Muscle layer of duodenum (tissue), 2 donors: Measurements from ENCODE around the gene RASSF10.

ENCODE experiments used
- H3K27ac ChIP-seq: one replicate; pipeline ENCODE4 v1.7.0; 2013; ENCODE audit warnings: mild to moderate bottlenecking, low read length
- H3K27me3 ChIP-seq: one replicate; pipeline ENCODE4 v1.7.0; 2013; ENCODE audit warnings: low read depth, mild to moderate bottlenecking, control low read depth, low read length
- H3K36me3 ChIP-seq, 2 donors: one replicate each; pipeline ENCODE4 v1.7.0; 2013; ENCODE audit warnings: low read length in 2 of 2, control low read depth in 1 of 2, mild to moderate bottlenecking in 1 of 2; ENCODE audit not compliant: insufficient read depth in 2 of 2, control insufficient read depth in 1 of 2
- H3K4me1 ChIP-seq, 2 donors: one replicate each; pipeline ENCODE4 v1.7.0; 2013; ENCODE audit warnings: low read length in 2 of 2, mild to moderate bottlenecking in 2 of 2, control low read depth in 1 of 2, moderate library complexity in 1 of 2; ENCODE audit not compliant: insufficient read depth in 2 of 2, control insufficient read depth in 1 of 2
- H3K4me3 ChIP-seq, 2 donors: one replicate each; pipeline ENCODE4 v1.7.0; 2013; ENCODE audit warnings: low read length in 2 of 2, low read depth in 1 of 2, mild to moderate bottlenecking in 1 of 2
- H3K9me3 ChIP-seq, 2 donors: one replicate each; pipeline ENCODE4 v1.7.0; 2013; ENCODE audit warnings: low read length in 2 of 2, control low read depth in 1 of 2, mild to moderate bottlenecking in 1 of 2; ENCODE audit not compliant: control insufficient read depth in 1 of 2
- donor health status: healthy.

The RASSF10 gene

DNA sequence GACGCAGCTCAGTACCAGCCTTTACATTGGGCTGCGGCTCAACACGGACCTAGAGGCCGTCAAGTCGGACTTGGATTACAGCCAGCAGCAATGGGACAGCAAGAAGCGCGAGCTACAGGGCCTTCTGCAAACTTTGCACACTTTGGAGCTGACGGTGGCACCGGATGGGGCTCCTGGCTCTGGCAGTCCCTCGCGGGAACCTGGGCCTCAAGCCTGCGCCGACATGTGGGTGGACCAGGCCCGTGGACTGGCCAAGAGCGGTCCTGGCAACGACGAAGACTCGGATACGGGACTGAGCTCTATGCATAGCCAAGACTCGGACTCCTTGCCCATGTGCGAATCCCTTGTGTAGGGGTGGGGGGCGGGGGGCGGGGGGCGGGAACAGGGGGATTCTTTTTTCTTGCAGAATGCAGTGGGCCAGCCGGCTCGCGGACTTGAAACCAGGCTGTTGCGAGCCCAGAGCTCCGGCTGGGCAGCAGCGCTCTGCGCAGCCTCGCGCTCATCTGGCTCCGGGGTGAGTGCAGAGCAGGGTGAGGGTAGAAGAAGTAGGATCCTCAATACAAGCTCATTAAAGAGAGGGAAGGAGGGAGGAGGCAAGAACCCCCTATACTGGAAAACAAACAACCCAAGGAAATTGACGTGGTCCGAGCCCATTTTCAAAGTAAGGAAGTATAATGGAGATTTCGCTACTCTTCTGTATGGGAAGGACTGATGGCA lies 1.8 kb downstream of the RASSF10 start:
- Histone ChIP-seq H3K36me3 (no peaks in the 10 kb centered on the region), H3K4me3 (peak overlapping the region; percentile 33 to 61), H3K27me3 (peaks cover 27% of the 10 kb centered on the region), H3K9me3 (no peaks in the 10 kb centered on the region), H3K4me1 (peaks cover 6 to 23% of the 10 kb centered on the region in 2 donors), H3K27ac (no peak overlapping the region)

DNA sequence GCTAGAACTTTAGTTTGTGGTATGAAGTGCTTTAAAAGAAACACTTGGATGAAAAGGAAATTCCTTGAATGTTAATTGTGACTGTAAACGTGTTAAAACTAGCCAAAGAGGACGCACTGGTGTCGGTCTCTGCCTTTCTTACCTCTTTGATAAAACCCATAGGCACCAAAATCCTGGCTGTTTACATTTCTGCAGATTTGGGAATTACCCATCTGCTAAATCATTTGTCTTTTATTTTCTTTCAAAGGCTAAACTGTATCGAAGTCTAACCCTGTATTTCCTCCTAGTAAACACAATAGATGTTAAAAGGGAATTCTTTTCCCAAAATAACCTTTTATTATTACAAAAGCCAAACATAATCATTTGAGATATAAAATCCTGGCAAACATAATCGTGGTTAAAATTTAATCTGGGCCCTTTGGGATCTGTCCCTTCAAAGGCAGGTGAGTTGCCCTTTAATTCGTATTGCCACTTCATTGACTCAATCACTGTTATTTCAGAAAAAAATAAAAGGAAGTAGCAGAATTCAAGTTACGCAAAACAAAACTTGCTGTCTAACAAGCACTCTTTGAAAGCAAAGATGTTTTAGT lies 2.4 kb downstream of the RASSF10 start:
- Histone ChIP-seq H3K4me1 (peaks cover 6 to 23% of the 10 kb centered on the region in 2 donors), H3K4me3 (peak overlapping the region in 1 of 2 donors; percentile 27), H3K27me3 (peaks cover 27% of the 10 kb centered on the region), H3K27ac (no peak overlapping the region), H3K9me3 (no peaks in the 10 kb centered on the region), H3K36me3 (no peaks in the 10 kb centered on the region)

DNA sequence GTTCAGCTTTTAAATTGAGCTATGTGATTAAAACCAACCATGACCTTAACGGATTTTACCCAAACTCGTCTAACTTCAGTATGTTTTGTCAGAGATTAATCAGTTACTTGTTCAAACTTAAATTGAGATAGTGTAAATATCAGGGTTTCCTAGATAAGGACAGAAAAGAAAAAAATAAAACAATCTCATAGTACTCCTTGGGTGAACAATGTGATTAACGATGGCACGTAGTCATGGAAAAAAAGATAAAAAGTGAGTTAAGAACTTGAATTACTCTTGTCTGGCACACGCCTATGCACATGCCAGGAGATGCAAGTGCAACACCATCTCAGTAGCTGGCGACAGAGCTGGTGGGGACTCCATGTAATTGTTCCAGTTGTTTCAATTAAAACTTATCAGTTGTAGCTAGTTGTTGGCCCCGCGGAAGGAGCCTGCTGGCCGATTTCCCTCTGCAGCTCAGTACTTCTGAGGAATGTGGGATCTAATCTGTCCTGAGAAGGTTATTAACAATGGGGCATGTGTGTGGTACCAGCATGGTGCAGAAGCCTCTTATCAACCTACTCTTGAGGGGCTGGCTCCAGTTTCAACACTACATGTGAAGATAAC lies 3.0 kb downstream of the RASSF10 start:
- H3K27me3 ChIP-seq, result peaks cover 27% of the 10 kb centered on the region
- H3K4me1 ChIP-seq, result peaks cover 6 to 23% of the 10 kb centered on the region in 2 donors
- peak overlapping the region in 1 of 2 donors; percentile 27 for H3K4me3 ChIP-seq
- H3K27ac ChIP-seq, result no peak overlapping the region
- H3K9me3 ChIP-seq, result no peaks in the 10 kb centered on the region
- no peaks in the 10 kb centered on the region for H3K36me3 ChIP-seq

DNA sequence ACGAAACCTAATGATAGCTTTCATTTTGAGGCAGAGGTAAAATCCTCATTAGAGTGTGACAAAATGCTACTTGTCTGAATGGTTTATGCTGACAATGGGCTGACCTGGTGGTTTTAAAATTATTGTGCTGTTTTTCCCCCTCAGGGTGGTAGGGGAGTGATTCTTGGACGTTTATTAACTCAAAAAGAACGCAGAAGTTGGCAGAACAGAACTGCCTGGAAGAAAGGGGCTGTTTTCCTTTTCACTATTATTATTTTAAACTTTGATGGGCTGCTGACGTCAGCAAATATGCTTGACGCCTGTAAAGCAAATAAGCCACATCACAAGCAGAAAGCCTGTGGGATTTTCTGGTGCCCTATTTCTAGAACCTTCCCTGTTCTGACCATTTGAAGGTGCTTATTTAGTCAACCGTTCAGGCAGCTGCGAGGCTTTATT lies 4.0 kb downstream of the RASSF10 start:
- Histone ChIP-seq H3K4me1 (peaks cover 6 to 23% of the 10 kb centered on the region in 2 donors), H3K4me3 (no peak overlapping the region), H3K36me3 (no peaks in the 10 kb centered on the region), H3K27ac (no peak overlapping the region), H3K27me3 (peaks cover 23% of the 10 kb centered on the region), H3K9me3 (no peaks in the 10 kb centered on the region)

DNA sequence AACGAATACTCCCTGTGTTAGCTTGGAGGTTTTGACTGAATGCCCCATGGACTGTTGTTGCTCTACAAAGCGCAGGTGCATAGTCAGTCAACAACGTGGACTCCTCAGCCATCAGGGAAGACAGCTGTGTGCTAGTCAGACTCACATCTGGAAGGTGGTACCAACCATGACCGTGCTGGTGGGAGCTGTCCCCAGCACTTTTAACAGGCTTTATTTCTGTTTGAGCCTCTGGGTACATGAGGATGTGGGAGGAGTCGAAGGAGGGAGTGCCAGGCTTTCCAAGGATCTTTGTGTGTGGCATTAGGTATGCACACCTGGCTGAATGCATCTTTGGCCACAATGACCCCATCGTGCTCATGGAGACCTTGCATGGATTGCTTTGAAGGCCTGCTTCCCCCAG lies 6.6 kb downstream of the RASSF10 start:
- no peaks in the 10 kb centered on the region for H3K36me3 ChIP-seq
- no peak overlapping the region for H3K4me3 ChIP-seq
- peaks cover under 1 to 6% of the 10 kb centered on the region in 2 donors for H3K4me1 ChIP-seq
- no peak overlapping the region for H3K27ac ChIP-seq
- H3K27me3 ChIP-seq, result peaks cover 15% of the 10 kb centered on the region
- no peaks in the 10 kb centered on the region for H3K9me3 ChIP-seq

DNA sequence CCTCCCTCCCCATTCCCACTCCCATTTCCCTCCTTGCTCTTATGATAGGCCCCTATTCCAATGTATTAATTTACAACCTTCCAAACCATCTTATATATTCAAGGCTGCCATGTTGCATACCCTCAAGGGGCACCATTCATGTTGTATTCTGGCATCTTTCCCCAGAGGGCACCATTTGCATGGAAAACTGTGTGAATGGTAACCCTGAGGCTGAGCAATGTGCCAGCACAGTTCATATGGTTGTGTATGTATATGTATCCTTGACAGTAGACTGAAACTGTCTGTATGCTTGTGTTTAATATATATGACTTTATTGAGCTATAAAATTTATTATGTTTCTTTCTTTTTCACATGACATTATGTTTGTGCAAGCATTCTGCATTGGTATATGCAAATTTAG lies 7.3 kb downstream of the RASSF10 start:
- peaks cover 0 to 6% of the 10 kb centered on the region in 2 donors for H3K4me1 ChIP-seq
- no peaks in the 10 kb centered on the region for H3K36me3 ChIP-seq
- H3K4me3 ChIP-seq, result no peak overlapping the region
- H3K27ac ChIP-seq, result no peak overlapping the region
- peaks cover 11% of the 10 kb centered on the region for H3K27me3 ChIP-seq
- H3K9me3 ChIP-seq, result no peaks in the 10 kb centered on the region

DNA sequence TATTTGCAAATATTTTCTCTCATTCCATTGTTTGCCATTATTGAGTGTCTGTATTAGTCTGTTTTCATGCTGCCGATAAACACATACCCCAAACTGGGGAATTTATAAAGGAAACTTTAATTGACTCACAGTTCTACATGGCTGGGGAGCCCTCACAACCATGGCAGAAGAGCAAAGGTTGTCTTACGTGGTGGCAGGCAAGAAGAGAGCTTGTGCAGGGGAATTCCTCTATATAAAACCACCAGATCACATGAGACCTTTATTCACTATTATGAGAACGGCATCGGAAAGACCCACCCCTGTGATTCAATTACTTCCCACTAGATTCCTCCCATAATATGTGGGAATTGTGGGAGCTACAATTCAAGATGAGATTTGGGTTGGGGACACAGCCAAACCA lies 10.2 kb downstream of the RASSF10 start:
- no peak overlapping the region for H3K27ac ChIP-seq
- H3K4me1 ChIP-seq, result no peaks in the 10 kb centered on the region
- no peaks in the 10 kb centered on the region for H3K9me3 ChIP-seq
- H3K4me3 ChIP-seq, result no peak overlapping the region
- H3K27me3 ChIP-seq, result no peaks in the 10 kb centered on the region
- H3K36me3 ChIP-seq, result no peaks in the 10 kb centered on the region

DNA sequence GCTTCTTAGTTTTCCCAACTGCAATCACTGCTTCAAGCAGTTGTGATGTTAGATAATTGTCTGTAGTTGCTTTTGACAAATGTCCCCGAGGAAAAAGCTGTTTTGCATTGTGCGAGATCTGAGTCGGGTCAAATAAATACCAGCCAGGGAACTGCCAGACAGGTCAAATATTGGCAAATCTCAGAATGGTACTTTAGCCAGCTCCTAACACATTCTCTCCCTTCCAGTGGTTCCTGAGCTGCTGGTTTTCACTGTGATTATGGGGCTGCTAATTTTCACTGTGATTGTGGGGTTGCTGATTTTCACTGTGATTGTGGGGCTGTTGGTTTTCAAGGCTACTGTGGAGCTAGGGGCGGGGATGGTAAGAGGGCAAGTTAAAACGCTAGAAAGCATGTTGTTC lies 14.3 kb downstream of the RASSF10 start:
- no peaks in the 10 kb centered on the region for H3K36me3 ChIP-seq
- H3K27ac ChIP-seq, result no peak overlapping the region
- H3K4me3 ChIP-seq, result no peak overlapping the region
- no peaks in the 10 kb centered on the region for H3K9me3 ChIP-seq
- no peaks in the 10 kb centered on the region for H3K4me1 ChIP-seq
- H3K27me3 ChIP-seq, result no peaks in the 10 kb centered on the region

DNA sequence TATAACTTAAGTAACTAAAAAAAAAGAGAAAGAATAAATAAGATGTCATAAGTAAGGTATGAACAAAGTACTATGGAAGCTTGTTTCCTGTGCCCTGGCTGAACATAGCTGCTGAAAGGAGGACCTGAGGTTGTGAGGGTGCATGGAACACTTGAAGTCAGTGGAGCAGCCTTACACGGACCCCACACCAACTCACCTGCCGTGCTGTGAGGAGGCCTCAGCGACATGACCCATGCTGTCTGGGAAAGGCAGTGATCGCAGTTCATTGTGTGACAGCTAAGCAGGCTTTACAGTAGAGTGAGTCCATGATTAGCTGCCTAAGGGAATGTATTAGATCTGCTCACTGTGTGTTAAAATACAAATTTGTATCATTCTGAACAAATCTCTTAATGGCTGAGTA lies 17.6 kb downstream of the RASSF10 start:
- H3K4me1 ChIP-seq, result no peaks in the 10 kb centered on the region
- H3K27ac ChIP-seq, result no peak overlapping the region
- no peaks in the 10 kb centered on the region for H3K36me3 ChIP-seq
- no peak overlapping the region for H3K4me3 ChIP-seq
- H3K27me3 ChIP-seq, result no peaks in the 10 kb centered on the region
- no peaks in the 10 kb centered on the region for H3K9me3 ChIP-seq

DNA sequence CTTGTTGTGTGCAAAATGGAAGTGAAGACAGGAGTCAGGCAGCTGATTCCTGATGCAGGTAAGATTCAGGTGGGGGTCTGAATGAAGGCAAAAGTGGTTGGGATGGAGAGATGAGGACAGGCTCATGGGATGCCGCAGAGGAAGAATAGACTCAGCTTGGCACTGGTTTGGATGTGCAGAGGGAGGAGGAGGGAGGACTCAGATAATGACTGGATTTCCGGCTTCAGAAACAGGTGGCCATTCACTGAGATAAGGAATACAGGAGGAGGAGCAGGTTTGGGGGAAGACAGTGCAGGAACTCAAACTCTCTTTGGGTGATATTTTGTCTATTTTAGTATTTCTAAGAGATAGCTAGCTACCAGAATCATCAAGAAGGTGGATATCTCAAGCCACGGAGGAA lies 19.2 kb downstream of the RASSF10 start:
- Histone ChIP-seq H3K4me3 (no peak overlapping the region), H3K27me3 (no peaks in the 10 kb centered on the region), H3K4me1 (no peaks in the 10 kb centered on the region), H3K36me3 (no peaks in the 10 kb centered on the region), H3K9me3 (no peaks in the 10 kb centered on the region), H3K27ac (no peak overlapping the region)

DNA sequence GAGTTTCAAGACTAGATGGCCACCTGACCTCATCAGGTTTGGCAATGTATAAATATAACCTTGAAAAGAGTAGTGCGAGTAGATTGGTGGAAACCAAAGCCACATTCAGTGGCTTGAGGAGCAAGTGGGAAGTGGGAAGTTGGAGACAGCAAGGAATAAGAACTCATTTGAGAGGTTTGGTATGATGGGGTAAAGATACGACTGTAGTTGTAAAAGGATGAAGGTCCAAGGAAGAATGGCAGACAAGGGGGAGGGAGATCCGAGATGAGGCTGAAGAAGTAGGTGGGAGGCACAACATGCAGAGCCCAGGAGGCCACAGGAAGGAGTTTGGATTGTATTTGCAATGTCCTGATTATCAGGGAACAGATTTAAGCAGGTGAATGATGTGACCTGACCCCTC lies 20.8 kb downstream of the RASSF10 start:
- no peaks in the 10 kb centered on the region for H3K27me3 ChIP-seq
- H3K4me1 ChIP-seq, result no peaks in the 10 kb centered on the region
- no peak overlapping the region for H3K4me3 ChIP-seq
- H3K36me3 ChIP-seq, result no peaks in the 10 kb centered on the region
- no peaks in the 10 kb centered on the region for H3K9me3 ChIP-seq
- no peak overlapping the region for H3K27ac ChIP-seq
